ENCODE data around the gene ONECUT3. TPM values are rescaled to one million over a fixed set of nuclear protein-coding genes. Genes with fewer than 3 reads are reported as not detected.
A peak's percentile ranks its signal among the peaks of the same experiment; 100 is the strongest.
"Not testable (repeated sequence)": the region's sequence is repeated elsewhere in the genome, so short reads cannot be mapped to it uniquely, and the experiment has no call there.

The ONECUT3 gene
- under 1 TPM in 3 of 10 donors, not detected in 7; 0.03 TPM for polyA plus RNA-seq (ENCODE audit: insufficient read length in 10 of 10)
- long read RNA-seq, donor 1 = 0 reads
- long read RNA-seq, donor 2 = 0 reads
- long read RNA-seq, donor 3 = 0 reads
- long read RNA-seq, donor 4 = 0 reads
- long read RNA-seq, donor 5 = 0 reads
- long read RNA-seq, donor 6 = 0 reads
- long read RNA-seq, donor 7 = 0 reads
- long read RNA-seq, donor 8 = 0 reads
- long read RNA-seq, donor 9 = 0 reads

DNA sequence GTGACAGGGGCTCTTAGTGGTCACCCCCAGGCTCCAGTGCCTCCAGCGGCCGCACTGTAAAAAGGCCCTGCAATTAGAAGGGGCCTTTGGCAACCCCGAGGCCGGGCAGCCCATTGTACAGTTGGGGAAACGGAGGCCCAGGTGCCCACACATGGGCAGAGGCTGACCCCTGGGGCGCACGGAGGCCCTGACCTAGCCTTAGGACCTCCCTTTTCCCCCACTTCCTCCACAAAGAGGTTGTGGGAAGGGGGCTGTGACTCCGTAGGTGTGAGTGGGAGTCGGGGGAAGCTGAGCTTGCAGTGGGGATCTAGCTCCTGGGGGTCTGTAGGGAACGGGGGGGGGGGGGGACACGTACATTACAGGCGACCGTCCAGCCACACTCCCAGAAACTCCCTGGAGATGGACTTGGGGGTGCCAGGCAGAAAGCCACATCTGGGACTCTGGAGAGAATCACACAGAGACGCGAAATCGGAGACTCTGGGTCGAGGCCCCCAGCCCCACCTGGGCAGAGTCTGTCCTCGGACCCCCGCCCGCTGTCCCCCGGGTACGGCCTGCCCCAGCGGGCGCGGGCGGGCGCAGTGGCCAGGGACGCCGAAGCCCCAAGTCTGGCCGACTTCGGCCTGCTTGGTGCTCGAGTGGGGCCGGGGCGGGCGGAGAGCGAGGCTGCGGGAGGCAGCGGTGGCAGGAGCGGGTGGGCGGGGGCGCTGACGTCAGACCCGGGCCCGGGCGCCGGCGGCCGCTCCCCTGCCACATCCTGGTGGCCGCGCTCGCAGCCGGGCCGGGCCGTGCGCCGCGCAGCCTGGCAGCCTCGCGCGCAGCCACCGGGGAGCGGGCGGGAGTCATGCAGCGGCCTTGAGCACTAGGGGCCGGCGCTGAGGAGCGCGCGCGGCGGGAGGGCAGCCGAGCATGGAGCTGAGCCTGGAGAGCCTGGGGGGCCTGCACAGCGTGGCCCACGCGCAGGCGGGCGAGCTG, at the start of gene ONECUT3:
Gene ONECUT3 (plus strand): TSS at position 750 of the 972 bp plus-strand sequence. CDS start 157 bp downstream, at position 907.
- no peak for DNase-seq

DNA sequence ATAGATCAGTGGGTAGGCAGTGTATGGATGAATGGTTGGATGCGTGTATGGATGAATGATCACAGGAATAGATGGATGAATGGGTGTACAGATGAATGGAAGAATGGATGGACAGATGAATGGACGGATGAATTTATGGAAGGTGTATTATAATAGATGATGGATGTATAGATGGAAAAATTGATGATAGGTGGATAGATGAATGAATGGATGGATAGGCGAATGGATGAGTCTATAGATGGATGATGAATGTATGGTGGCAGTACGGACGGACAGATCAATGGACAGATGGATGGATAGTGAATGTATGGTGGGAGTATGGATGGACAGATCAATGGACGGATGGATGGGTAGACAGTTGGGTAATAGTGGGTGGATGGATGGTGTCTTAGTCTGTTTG, 49.0 kb upstream of the ONECUT3 start:
- no peak for DNase-seq

- DNase-seq = no peak
Observed at GRCh38 chr19:1705367-1705766, 47.9 kb upstream of the ONECUT3 start.

- not testable (repeated sequence) for DNase-seq
Observed at GRCh38 chr19:1706646-1707045, 46.7 kb upstream of the ONECUT3 start.

GRCh38 chr19:1707240-1707639, 46.1 kb upstream of the ONECUT3 start:
- no peak for DNase-seq

GRCh38 chr19:1713170-1713569, 40.1 kb upstream of the ONECUT3 start:
- no peak for DNase-seq

DNA sequence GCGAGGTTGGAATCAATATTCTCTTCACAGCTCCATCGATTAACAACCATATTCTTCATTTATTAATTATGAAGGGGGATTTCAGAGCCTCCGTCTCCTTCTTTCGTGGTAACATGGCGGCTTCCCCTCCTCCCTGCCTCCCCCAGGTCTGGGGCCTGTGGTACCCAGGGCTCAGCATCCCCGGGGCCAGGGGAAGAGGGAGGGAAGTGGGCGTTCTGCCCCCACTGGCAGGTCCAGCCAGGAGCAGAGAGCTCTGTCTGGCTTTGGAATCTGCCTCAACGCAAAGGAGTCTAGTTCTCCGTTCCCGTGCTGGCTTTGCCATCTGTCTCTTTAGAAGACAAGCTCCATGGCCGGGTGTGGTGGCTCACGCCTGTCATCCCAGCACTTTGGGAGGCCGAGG, 37.8 kb upstream of the ONECUT3 start:
- no peak for DNase-seq

DNA sequence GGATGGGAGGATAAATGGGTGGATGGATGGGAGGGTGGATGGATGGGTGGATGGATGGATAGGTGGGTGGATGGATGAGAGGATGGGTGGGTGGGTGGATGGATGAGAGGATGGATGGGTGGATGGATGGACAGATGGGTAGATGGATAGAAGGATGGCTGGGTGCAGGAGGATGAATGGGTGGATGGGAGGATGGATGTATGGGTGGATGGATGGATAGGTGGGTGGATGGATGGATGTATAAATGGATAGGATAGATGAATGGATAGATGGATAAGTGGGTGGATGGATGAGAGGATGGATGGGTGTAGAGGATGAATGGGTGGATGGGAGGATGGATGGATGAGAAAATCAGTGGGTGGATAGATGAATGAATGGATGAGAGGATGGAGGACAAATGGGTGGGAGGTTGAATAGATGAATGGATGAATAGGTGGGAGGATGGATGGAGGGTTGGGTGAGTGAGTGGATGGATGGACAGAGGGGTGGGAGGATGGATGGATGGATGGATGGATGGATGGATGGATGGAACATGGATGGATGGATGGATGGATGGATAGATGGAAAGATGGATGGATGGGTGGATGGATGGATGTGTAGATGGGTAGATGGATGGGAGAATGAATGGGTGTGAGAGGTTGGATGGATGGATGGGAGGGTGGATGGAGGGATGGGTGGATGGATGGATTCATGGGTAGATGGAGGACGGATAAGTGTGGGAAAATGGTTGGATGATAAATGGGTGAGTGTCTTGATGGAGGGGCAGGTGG, 35.9 kb upstream of the ONECUT3 start:
- DNase-seq = no peak

GRCh38 chr19:1717970-1718264, 35.4 kb upstream of the ONECUT3 start:
- DNase-seq = no peak

DNA sequence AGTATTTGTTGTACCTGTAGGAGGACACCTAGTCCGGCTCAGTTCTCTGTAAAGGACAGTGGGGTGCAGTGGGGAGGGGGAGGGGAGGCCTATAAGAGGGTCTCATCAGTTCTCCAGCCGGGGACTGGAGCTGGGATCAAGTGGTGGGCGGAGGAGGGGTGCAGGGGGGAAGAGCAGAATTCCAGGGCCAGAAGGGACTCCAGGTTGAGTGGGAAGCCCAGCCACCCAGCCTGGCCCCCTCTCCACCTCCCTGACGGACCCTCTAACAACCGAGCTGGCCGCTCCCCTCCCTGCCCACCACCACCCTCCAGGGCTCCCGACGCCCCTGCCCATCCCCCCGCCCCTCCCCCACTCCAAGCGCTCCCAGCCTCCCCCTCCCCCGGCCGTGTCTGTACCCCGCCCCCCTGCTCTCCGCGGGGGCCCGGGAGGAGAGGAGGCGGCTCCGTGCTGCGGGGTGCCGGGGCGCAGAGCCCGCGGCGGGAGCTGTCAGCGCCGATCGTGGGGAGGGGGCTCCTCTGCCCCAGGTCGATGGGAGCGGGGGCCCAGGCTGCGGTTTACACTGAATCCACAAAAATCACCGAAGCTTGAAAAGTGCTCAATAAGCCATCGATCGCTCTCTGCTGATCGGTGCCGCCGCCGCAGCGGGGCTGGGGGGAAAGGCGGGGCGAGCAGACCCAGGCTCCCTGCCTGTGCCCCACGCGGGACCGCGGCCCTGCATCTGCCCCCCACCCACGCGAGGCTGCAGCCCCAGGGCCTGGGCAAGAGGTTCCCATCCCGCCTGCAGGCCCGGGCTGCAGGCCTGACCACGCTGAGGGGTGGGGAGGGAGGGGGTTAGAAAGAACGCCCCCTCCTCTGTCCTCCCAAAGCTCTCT, 34.6 kb upstream of the ONECUT3 start:
- DNase-seq = no peak

DNA sequence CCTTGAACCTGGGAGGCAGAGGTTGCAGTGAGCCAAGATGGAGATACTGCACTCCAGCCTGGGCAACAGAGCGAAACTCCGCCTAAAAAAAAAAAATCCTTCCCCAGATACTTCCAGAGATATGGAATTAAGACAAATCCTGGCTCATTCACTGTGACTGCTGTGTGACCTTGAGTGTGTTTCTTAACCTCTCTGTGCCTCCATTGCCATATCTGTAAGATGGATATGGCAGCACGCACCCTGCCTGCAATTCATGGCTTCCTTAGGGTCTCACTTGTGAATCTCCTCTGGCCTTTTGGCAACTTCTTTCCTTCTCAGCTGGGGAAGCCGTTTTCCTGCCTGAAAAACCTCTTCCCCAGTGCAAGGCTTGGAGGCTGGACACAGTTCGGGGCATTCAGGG, 33.8 kb upstream of the ONECUT3 start:
- no peak for DNase-seq

DNA sequence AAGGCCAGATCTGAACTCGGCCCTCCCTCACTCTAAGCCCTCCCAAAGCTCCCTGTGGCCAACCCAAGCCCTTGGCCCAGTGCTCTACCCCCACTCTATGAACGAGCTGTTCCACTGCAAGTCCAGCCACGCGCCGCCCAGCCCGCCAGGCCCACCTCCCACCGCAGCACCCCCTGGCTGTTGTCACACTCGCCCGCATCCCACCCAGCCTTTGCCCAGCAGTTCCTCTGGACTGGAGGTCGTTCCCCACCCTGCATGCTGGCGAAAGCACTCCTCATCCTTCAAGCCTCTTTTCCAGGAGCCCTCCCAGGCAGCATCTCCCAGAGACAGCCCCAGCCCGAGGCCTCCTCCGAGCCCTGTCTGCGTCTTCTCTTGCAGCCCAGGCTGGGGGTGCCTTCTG, 33.1 kb upstream of the ONECUT3 start:
- no peak for DNase-seq

DNA sequence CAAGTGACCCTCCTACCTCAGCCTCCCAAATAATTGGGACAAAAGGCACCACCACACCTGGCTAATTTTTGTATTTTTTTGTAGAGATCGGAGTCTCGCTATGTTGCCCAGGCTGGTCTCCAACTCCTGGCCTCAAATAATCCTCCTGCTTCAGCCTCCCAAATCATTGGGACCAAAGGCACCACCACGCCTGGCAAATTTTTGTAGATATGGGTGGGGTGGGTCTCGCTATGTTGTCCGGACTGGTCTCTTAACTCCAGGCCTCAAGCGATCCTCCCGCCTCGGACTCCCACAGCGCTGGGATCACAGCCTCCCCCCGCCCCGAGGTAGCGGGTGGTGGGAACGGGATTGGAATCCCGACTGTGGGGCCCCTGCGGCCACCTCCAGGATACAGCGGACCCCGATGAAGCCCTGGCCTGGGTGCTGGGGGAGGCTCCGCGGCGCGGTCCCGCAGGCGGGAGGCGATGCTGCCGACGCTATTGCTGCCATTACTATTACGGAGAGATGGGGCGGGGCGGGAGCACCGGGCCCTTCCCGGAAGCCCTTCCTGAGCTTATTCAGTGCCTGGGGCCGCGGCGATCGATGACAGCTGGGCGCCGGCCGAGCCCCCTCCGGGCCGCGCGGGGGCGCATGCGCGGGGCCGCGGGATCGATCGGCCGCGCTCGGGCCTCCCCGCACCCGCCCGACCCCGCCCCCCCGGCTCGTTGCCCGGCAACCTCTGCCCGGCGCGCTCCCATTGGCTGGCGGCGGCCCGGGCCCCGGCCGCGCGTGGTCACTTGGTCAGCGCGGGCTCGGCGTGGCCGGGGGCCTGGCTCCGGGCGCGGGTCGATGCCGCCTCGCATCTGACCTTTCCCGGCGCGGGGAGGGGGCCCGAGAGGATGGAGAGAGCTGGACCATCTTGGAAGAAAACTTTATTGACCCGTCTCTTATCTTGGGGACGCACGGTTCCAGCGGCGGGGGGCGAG, 27.9 kb upstream of the ONECUT3 start:
- peak; percentile 36 to 86 (median 82) for DNase-seq

DNA sequence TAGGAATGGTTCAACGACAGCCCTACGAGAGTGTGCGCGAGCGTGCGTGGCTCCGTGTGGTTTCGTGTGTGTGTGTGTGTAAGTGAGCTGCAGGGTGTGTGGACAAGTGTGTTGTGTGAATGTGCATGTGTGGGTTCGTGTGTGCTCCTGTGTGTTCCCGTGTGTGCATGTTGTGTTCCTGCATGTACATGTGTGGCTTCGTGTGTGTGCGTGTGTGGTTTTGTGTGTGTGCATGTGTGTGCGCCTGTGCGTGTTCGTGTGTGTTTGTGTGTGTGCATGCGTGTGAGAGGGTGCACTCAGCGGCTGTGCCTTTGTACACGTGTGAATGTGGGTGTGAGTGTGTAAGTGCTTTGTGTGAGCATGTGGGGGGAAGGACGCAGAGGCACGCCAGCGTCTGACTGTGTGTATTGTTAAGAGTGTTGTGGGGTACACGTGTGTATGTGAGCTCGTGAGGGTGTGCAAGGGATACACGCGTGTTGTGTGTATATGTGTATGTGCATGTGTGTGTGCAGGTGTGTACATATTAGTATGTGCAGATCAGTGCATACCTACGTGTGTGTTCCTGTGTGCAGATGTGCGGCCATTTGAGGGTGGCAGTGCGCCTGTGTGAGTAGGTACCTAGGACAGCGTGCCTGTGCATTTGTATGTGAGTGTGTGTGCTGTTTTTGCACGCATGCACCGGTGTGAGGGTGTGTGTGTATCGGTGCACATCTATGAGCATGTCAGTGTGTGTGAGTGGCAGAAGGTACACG, 24.3 kb upstream of the ONECUT3 start:
- DNase-seq = no peak

GRCh38 chr19:1729568-1729925, 23.8 kb upstream of the ONECUT3 start:
- DNase-seq = no peak

DNA sequence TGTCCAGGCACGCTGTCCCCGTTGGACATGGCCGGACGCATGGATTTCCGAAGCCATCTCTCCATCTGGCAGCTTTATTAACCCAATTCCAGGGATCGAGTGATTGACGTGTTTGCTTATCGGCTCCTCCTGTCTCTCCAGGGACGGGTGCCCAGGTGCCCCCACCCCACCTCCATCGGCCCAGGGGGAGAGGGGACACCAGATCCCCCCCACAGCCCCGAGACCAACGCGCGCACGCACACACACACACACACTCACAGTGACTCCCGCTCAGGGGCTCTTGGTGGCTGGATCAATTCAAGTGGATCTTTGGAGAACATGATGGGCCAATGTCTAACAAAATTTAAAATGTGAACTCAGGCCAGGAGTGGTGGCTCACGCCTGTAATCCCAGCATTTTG, 23.1 kb upstream of the ONECUT3 start:
- no peak for DNase-seq

- DNase-seq = no peak
Observed at GRCh38 chr19:1734321-1734966, 18.9 kb upstream of the ONECUT3 start.

- no peak for DNase-seq
Observed at GRCh38 chr19:1736280-1736679, 17.0 kb upstream of the ONECUT3 start.

GRCh38 chr19:1736927-1737326, 16.4 kb upstream of the ONECUT3 start:
- DNase-seq = no peak
